Endothelial cell of coronary artery (primary cell): Measurements from ENCODE around the gene EIF2S3B. TPM values are rescaled to one million over a fixed set of nuclear protein-coding genes. Genes with fewer than 3 reads are reported as not detected.

Experiments used
- total RNA-seq: library from RNA; depleted of rRNA; stranded (reverse); fragments of >200 nt; gene quantifications from 2 replicates; pipeline ENCODE4 v1.2.3, GENCODE V29; 2014

Gene EIF2S3B
- total RNA-seq = 0.99 and 1.2 TPM in 2 replicates

DNA sequence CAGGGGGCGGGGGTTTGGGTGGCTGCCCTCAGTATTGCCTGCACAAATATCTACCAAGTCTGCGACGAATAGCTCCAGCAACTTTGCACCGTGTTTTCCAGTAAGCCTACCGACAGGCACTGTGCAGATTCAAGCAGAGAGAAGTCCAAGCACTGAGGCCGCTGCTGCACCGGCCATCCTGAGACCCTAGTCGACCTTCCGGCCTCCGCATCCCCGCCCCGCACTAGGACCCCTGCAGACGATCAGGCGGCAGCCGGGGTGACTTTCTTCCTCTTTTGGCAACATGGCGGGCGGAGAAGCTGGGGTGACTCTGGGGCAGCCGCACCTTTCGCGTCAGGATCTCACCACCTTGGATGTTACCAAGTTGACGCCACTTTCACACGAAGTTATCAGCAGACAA is at the start of gene EIF2S3B:
EIF2S3B (plus strand) TSS at position 271 of the 400 bp plus-strand sequence; CDS start at position 284, 13 bp downstream.

Other genes starting within 250 kb of the EIF2S3B start
- gene KLRD1, start 198.0 kb upstream of the EIF2S3B start, total RNA-seq = 0.09 TPM in 2 replicates
- gene KLRK1, start 115.8 kb upstream of the EIF2S3B start, total RNA-seq = not detected in 2 replicates
- not detected in 2 replicates for gene KLRC4, start 96.1 kb upstream of the EIF2S3B start, total RNA-seq
- gene KLRC3, start 85.3 kb upstream of the EIF2S3B start, total RNA-seq = not detected in 2 replicates
- not detected in 2 replicates for gene KLRC2, start 69.9 kb upstream of the EIF2S3B start, total RNA-seq
- gene KLRC1, start 52.5 kb upstream of the EIF2S3B start, total RNA-seq = not detected in 2 replicates
- gene MAGOHB, start 107.7 kb downstream of the EIF2S3B start, total RNA-seq = 24.9 and 27.3 TPM in 2 replicates
- 5.2 and 19.5 TPM in 2 replicates for gene STYK1, start 168.2 kb downstream of the EIF2S3B start, total RNA-seq
- 174 and 228 TPM in 2 replicates for gene YBX3, start 217.4 kb downstream of the EIF2S3B start, total RNA-seq